ENCODE results near the gene FANCC.

DNA sequence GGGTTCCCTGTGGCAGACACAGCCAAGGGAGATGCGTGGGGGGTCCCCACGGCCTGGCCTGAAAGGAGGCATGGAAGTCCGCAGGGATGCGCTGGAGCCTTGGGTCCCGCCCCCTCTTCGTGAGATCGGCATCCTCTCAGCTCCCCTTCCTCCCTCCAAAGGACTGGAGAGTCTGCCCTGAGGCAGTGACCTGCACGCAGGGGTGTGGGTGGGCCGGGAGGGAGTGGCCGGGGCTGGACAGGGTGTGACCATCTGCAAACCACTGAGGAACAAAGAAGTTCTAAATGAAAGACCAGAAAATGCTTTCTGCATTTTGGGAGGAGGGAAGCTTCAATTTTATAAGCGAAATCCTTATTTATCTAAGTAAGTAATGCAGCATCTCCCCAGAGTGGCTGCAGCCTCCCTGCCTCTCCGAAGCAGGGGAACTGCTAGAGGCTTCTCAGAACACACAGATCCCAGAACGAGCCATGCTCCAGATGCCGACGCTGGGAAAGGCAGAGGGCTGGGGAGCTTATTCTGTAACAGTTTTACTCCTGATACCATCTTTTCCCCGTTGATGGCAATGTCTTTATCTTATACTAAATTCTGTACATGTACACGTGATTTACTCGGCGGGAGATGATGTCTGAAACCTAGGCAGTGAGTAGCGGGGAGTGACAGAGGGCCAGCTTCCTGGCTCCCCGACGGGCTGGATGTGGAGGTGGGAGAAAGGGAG lies 221.7 kb downstream of the FANCC start:
- TF ChIP-seq CREB1 (IDR thresholded peaks at IDR 0.05; ENCODE audit: low read depth), result no peak
- TF ChIP-seq CEBPB (IDR thresholded peaks at IDR 0.05), result no peak
- TF ChIP-seq, protein P1, sequence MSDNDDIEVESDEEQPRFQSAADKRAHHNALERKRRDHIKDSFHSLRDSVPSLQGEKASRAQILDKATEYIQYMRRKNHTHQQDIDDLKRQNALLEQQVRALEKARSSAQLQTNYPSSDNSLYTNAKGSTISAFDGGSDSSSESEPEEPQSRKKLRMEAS (IDR thresholded peaks at IDR 0.05), result no peak
- no peak for TF ChIP-seq TEAD4 (IDR thresholded peaks at IDR 0.05)
- TF ChIP-seq, protein P2, sequence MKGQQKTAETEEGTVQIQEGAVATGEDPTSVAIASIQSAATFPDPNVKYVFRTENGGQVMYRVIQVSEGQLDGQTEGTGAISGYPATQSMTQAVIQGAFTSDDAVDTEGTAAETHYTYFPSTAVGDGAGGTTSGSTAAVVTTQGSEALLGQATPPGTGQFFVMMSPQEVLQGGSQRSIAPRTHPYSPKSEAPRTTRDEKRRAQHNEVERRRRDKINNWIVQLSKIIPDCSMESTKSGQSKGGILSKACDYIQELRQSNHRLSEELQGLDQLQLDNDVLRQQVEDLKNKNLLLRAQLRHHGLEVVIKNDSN (IDR thresholded peaks at IDR 0.05), result no peak
- TF ChIP-seq RAD21 (IDR thresholded peaks at IDR 0.05; ENCODE audit: low read depth), result no peak
- TF ChIP-seq EP300 (IDR thresholded peaks at IDR 0.05; ENCODE audit: borderline replicate concordance), result no peak
- TF ChIP-seq TAF1 (IDR thresholded peaks at IDR 0.05; ENCODE audit: low read depth), result no peak
- TF ChIP-seq YY1 (IDR thresholded peaks at IDR 0.05; ENCODE audit: low read depth), result no peak
- no peak for TF ChIP-seq NFIC (IDR thresholded peaks at IDR 0.05)
- TF ChIP-seq EGR1 (IDR thresholded peaks at IDR 0.05), result no peak
- TF ChIP-seq FOXM1 (IDR thresholded peaks at IDR 0.05; ENCODE audit: borderline replicate concordance, low read depth), result no peak
- no peak for TF ChIP-seq ZBTB7A (IDR thresholded peaks at IDR 0.05; ENCODE audit: low read depth)
- TF ChIP-seq, protein P3, sequence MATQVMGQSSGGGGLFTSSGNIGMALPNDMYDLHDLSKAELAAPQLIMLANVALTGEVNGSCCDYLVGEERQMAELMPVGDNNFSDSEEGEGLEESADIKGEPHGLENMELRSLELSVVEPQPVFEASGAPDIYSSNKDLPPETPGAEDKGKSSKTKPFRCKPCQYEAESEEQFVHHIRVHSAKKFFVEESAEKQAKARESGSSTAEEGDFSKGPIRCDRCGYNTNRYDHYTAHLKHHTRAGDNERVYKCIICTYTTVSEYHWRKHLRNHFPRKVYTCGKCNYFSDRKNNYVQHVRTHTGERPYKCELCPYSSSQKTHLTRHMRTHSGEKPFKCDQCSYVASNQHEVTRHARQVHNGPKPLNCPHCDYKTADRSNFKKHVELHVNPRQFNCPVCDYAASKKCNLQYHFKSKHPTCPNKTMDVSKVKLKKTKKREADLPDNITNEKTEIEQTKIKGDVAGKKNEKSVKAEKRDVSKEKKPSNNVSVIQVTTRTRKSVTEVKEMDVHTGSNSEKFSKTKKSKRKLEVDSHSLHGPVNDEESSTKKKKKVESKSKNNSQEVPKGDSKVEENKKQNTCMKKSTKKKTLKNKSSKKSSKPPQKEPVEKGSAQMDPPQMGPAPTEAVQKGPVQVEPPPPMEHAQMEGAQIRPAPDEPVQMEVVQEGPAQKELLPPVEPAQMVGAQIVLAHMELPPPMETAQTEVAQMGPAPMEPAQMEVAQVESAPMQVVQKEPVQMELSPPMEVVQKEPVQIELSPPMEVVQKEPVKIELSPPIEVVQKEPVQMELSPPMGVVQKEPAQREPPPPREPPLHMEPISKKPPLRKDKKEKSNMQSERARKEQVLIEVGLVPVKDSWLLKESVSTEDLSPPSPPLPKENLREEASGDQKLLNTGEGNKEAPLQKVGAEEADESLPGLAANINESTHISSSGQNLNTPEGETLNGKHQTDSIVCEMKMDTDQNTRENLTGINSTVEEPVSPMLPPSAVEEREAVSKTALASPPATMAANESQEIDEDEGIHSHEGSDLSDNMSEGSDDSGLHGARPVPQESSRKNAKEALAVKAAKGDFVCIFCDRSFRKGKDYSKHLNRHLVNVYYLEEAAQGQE (IDR thresholded peaks at IDR 0.05; ENCODE audit: low read depth), result no peak

All from Ishikawa (cell line).